Kidney epithelial cell (primary cell): ENCODE measurements around the gene MCUR1. TPM values are rescaled to one million over a fixed set of nuclear protein-coding genes. Genes with fewer than 3 reads are reported as not detected.
"Not testable (repeated sequence)": the region's sequence is repeated elsewhere in the genome, so short reads cannot be mapped to it uniquely, and the experiment has no call there.

Source experiments
- DNase-seq: peaks from one replicate; pipeline ENCODE4 v3.0.0-alpha.2; 2010; ENCODE audit warnings: low read depth
- H3K27me3 ChIP-seq: 2 replicates; pipeline ENCODE4 v1.6.0; 2011; ENCODE audit warnings: low read length; ENCODE audit not compliant: control insufficient read depth, insufficient read depth
- H3K36me3 ChIP-seq: 2 replicates; pipeline ENCODE4 v1.5.1; 2011; ENCODE audit warnings: low read length; ENCODE audit not compliant: control insufficient read depth, insufficient read depth
- H3K4me3 ChIP-seq: 2 replicates; pipeline ENCODE4 v1.5.1; 2011; ENCODE audit warnings: low read depth, mild to moderate bottlenecking, control low read depth, low read length
- total RNA-seq: library from RNA; depleted of rRNA; stranded (reverse); fragments of >200 nt; gene quantifications from 2 replicates; pipeline ENCODE4 v1.2.3, GENCODE V29; 2015
- TF ChIP-seq, protein P1 (sequence below): IDR thresholded peaks from 2 replicates; pipeline ENCODE4 v1.5.1; 2011; ENCODE audit warnings: mild to moderate bottlenecking, moderate library complexity, low read length, control low read depth, inconsistent platforms; ENCODE audit not compliant: insufficient read depth, poor library complexity, severe bottlenecking

The MCUR1 gene, protein sequence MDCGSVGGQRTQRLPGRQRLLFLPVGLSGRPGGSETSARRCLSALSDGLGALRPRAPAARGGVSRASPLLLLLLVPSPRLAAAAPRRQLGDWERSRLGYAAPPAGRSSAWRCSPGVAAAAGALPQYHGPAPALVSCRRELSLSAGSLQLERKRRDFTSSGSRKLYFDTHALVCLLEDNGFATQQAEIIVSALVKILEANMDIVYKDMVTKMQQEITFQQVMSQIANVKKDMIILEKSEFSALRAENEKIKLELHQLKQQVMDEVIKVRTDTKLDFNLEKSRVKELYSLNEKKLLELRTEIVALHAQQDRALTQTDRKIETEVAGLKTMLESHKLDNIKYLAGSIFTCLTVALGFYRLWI
- total RNA-seq: 15.0 and 16.2 TPM in 2 replicates

DNA sequence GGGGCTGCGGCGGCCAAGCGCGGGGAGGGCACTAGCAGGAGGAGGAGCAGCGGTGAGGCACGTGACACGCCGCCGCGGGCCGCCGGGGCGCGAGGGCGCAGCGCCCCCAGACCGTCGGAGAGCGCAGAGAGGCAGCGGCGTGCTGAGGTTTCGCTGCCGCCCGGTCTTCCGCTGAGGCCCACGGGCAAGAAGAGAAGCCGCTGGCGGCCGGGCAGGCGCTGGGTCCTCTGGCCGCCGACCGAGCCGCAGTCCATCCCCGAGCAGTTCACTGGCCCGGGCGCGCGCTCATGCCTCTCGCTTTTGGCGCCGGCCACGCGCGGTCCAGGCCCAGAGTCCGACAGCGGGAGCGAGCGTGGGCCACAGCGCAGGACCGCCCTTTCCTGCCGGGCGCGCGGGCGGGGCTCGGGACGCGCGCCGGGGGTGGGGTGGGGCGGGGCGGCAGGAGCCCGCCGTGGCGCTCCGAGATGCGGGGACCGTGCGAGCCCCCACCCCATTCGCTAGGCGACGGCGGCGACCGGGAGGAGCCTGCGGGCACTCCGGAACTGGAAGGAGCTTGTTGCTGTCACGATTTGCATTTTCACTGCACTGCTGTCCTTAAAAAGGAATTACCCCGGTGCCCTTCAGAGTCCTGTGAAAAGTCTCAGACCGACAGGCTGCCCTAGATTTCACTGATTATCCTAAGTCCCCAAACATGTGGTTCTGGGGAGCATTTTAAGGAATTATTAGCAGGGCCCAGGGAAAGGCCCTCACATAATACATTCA is at the start of gene MCUR1:
Gene MCUR1 (minus strand): TSS at position 382 of the 762 bp plus-strand sequence. CDS start 128 bp downstream, at position 254.
- TF ChIP-seq, protein P1, sequence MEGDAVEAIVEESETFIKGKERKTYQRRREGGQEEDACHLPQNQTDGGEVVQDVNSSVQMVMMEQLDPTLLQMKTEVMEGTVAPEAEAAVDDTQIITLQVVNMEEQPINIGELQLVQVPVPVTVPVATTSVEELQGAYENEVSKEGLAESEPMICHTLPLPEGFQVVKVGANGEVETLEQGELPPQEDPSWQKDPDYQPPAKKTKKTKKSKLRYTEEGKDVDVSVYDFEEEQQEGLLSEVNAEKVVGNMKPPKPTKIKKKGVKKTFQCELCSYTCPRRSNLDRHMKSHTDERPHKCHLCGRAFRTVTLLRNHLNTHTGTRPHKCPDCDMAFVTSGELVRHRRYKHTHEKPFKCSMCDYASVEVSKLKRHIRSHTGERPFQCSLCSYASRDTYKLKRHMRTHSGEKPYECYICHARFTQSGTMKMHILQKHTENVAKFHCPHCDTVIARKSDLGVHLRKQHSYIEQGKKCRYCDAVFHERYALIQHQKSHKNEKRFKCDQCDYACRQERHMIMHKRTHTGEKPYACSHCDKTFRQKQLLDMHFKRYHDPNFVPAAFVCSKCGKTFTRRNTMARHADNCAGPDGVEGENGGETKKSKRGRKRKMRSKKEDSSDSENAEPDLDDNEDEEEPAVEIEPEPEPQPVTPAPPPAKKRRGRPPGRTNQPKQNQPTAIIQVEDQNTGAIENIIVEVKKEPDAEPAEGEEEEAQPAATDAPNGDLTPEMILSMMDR: no peak
- Histone ChIP-seq H3K27me3 (no peaks in the 10 kb centered on the region), H3K4me3 (peak within 1 kb of the TSS; percentile 81), H3K36me3 (no peaks in the 10 kb centered on the region)
- no peak for DNase-seq

DNA sequence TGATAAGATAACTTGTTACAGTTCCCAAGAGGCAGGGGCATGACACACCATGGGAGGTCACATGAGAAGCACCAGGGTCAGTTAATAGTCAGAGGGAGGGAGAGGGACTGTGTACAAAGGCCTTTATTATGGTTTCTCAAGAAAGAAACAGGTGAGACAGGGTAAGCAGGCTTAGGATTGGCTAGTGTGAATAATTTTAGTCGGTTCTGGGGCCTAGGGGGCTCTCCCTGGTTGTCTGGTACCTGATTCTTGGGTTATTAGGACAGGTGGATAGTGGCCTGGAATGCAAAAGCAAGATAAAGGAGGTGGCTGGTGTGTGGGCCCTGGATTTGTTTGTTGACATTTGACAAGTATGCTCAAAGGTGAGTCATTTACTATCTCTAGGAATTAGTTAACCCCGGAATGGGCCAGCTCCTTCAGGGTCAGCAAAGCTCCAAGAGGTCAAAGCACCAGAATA is 49.4 kb upstream of the MCUR1 start:
- no peak for DNase-seq
- H3K4me3 ChIP-seq: no peak overlapping the region
- TF ChIP-seq, protein P1: no peak
- no peaks in the 10 kb centered on the region for H3K36me3 ChIP-seq
- H3K27me3 ChIP-seq: peaks cover 3% of the 10 kb centered on the region

DNA sequence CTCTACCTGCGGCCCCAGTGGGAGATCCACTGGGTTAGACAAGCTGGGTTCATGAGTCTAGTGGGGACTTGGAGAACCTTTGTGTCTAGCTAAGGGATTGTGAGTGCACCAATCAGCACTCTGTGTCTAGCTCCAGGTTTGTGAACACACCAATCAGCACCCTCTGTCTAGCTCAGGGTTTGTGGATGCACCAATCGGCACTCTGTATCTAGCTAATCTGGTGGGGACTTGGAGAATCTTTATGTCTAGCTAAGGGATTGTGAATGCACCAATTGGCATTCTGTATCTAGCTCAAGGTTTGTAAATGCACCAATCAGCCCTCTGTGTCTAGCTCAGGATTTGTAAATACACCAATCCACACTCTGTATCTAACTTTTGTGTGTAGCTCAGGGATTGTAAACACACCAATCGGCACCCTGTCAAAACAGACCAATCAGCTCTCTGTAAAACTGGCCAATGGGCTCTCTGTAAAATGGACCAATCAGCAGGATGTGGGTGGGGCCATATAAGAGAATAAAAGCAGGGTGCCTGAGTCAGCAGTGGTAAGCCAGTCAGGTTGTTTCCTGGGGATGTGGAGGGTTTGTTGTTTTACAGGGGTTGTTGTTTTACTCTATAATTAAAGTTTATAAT is 46.3 kb upstream of the MCUR1 start:
- not testable (repeated sequence) for H3K27me3 ChIP-seq, DNase-seq, H3K36me3 ChIP-seq
- H3K4me3 ChIP-seq: peak overlapping the region; percentile 42

DNA sequence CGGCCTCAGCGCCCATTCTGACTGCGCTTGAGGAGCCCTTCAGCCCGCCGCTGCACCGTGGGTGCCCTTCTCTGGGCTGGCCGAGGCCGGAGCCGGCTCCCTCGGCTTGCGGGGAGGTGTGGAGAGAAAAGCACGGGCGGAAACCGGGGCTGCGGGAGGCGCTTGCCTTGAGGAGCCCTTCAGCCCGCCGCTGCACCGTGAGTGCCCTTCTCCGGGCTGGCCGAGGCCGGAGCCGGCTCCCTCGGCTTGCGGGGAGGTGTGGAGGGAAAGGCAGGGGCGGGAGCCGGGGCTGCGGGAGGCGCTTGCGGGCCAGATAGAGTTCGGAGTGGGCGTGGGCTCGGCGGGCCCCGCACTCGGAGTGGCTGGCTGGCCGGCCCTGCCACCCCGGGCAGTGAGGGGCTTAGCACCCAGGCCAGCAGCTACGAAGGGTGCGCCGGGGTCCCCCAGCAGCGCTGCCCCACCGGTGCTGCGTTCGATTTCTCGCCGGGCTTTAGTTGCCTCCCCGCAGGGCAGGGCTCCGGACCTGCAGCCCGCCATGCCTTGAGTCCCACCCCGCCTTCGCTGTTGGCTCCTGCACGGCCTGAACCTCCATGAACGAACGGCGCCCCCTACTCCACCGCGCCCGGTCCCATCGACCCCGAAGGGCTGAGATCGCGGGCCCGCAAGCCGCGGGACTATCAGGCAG is 45.7 kb upstream of the MCUR1 start:
- no peaks in the 10 kb centered on the region for H3K36me3 ChIP-seq
- TF ChIP-seq, protein P1: no peak
- H3K27me3 ChIP-seq: peaks cover 3% of the 10 kb centered on the region
- DNase-seq: no peak
- H3K4me3 ChIP-seq: peak overlapping the region; percentile 42

DNA sequence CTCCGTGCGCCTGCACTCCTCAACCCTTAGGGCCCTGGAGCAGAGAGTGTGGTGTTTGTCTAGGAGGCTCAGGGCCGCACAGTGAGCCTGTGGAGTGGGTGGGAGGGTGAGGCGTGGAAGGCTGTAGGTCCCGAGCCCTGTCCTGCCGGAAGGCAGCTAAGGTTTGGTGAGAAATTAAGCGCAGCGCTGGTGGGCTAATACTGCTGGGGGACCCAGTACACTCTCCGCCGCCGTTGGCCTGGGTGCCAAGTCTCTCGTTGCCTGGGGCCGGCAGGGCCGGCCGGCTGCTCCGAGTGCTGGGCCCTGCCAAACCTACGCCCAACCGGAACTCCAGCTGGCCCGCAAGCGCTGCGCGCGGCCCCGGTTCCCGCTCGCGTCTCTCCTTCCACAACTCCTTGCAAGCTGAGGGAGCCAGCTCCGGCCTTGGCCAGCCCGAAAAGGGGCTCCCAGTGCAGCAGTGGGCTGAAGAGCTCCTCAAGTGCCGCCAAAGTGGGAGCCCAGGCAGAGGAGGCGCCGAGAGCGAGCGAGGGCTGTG is 40.4 kb upstream of the MCUR1 start:
- DNase-seq: no peak
- TF ChIP-seq, protein P1: no peak
- Histone ChIP-seq H3K4me3 (no peak overlapping the region), H3K27me3 (peaks cover under 1% of the 10 kb centered on the region), H3K36me3 (no peaks in the 10 kb centered on the region)
